ENCODE data around the gene ATP1B1.

ATP1B1 gene

GRCh38 chr1:169064103-169064502 is 42.4 kb upstream of the ATP1B1 start:
- Histone ChIP-seq H3K4me3 (ENCODE audit: low read depth, low read length) (no peak overlapping the region), H3K27me3 (no peaks in the 10 kb centered on the region), H3K9me3 (no peaks in the 10 kb centered on the region), H3K36me3 (no peaks in the 10 kb centered on the region), H3K4me1 (no peaks in the 10 kb centered on the region)
- no peak for TF ChIP-seq CTCF (IDR thresholded peaks at IDR 0.05; ENCODE audit: low read depth, low read length)
- DNase-seq = no peak

- H3K9me3 ChIP-seq = no peaks in the 10 kb centered on the region
- no peak overlapping the region for H3K4me3 ChIP-seq (ENCODE audit: low read depth, low read length)
- no peak for TF ChIP-seq CTCF (IDR thresholded peaks at IDR 0.05; ENCODE audit: low read depth, low read length)
- no peak for DNase-seq
- no peaks in the 10 kb centered on the region for H3K27me3 ChIP-seq
- H3K36me3 ChIP-seq = no peaks in the 10 kb centered on the region
- H3K4me1 ChIP-seq = peaks cover 11% of the 10 kb centered on the region
Measured at GRCh38 chr1:169070547-169070946, 35.9 kb upstream of the ATP1B1 start.

- peak; percentile 25; the same call in 1 of the 2 replicates for TF ChIP-seq CTCF (IDR thresholded peaks at IDR 0.05; ENCODE audit: low read depth, low read length)
Measured at GRCh38 chr1:169070958-169071357, 35.5 kb upstream of the ATP1B1 start.

GRCh38 chr1:169072945-169073725 is 33.4 kb upstream of the ATP1B1 start:
- Histone ChIP-seq H3K27me3 (no peaks in the 10 kb centered on the region), H3K9me3 (no peaks in the 10 kb centered on the region), H3K4me3 (ENCODE audit: low read depth, low read length) (no peak overlapping the region), H3K36me3 (no peaks in the 10 kb centered on the region), H3K4me1 (peaks cover 16% of the 10 kb centered on the region)
- DNase-seq = no peak
- TF ChIP-seq CTCF (IDR thresholded peaks at IDR 0.05; ENCODE audit: low read depth, low read length) = no peak

More at GRCh38 chr1:169070958-169071357, 35.5 kb upstream of the ATP1B1 start:
- no peaks in the 10 kb centered on the region for H3K27me3 ChIP-seq
- H3K9me3 ChIP-seq = no peaks in the 10 kb centered on the region
- no peak overlapping the region for H3K4me3 ChIP-seq (ENCODE audit: low read depth, low read length)
- no peak for DNase-seq
- H3K4me1 ChIP-seq = peaks cover 11% of the 10 kb centered on the region
- H3K36me3 ChIP-seq = no peaks in the 10 kb centered on the region

GRCh38 chr1:169078163-169078883 is 28.2 kb upstream of the ATP1B1 start:
- Histone ChIP-seq H3K27me3 (no peaks in the 10 kb centered on the region), H3K9me3 (no peaks in the 10 kb centered on the region), H3K36me3 (no peaks in the 10 kb centered on the region), H3K4me3 (ENCODE audit: low read depth, low read length) (no peak overlapping the region), H3K4me1 (peaks cover 12% of the 10 kb centered on the region)
- TF ChIP-seq CTCF (IDR thresholded peaks at IDR 0.05; ENCODE audit: low read depth, low read length) = no peak
- DNase-seq = peak; percentile 29

Measured in BE2C (cell line).